PC-9 (cell line): ENCODE data around the gene MAGEA12.
"Not testable (repeated sequence)": the region's sequence is repeated elsewhere in the genome, so short reads cannot be mapped to it uniquely, and the experiment has no call there.

Experiments used
- CTCF ChIP-seq: fragments of 200-600 bp; sonication (generic); conservative IDR thresholded peaks from 2 replicates; pipeline ENCODE4 v1.6.1; 2017; ENCODE audit warnings: mixed run types, antibody characterized with exemption, mild to moderate bottlenecking, moderate library complexity
- EZH2 ChIP-seq: fragments of 200-600 bp; sonication (generic); IDR thresholded peaks from 2 replicates; pipeline ENCODE4 v1.8.0; 2017; ENCODE audit warnings: antibody characterized with exemption, low read depth

GRCh38 chrX:152766562-152766961 lies 33.0 kb downstream of the MAGEA12 start:
- not testable (repeated sequence) for TF ChIP-seq CTCF, EZH2
